ENCODE data around the gene ITPA. TPM values are rescaled to one million over a fixed set of nuclear protein-coding genes. Genes with fewer than 3 reads are reported as not detected.

Gene ITPA
- total and polyA plus RNA-seq, 2 of the 13 experiments (the other 11 are each of a cell fraction or from before 2014, with no cell fraction given): 60.1 to 103 TPM

DNA sequence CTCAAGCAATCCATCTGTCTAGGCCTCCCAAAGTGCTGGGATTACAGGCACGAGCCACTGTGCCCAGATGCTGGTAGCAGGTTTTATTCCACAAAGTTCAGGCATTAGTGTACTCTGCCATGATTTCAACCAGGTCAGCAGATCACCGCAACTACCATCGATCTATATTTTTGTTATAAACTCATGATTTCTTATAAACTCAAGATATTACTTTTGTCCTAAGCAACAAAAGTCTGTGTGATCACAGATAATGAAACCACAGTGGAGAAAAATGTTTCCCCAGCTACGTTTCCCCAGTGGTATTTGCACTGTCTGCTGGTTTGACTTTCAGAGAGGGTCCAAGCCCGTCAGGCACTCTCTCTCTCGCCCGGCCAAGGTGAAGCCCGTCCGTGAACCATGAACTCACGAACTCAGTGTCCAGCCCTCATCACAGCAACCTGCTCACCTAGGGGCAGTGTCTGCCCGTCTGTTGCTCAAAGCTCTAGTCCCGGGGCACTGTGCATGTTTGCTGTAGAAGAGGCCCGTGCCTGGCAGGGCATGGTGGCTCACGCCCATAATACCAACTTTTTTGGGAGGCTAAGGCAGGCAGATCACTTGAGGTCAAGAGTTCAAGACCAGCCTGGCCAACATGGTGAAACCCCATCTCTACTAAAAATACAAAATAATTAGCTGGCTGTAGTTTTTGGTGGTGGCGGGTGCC is 22.7 kb downstream of the ITPA start:
- peaks cover 0 to 14% of the 10 kb centered on the region in 2 experiments; a peak in 3 of 5 replicates for H3K36me3 ChIP-seq (replicated peaks in 1 of 2; ENCODE audit: control insufficient read depth in 1 of 2, insufficient read depth in 2 of 2, low read length in 2 of 2)
- peaks cover 42% of the 10 kb centered on the region for H3K4me1 ChIP-seq (ENCODE audit: insufficient read depth, low read length)
- FAIRE-seq: peak; percentile 100
- H3K9me3 ChIP-seq (ENCODE audit: low read length): no peaks in the 10 kb centered on the region
- no peaks in the 10 kb centered on the region for H3K27me3 ChIP-seq (ENCODE audit: control insufficient read depth in 1 of 2, insufficient read depth in 2 of 2, low read length in 2 of 2)
- ChIA-PET CTCF (ENCODE audit: low intra/inter-chr PET ratio, low total read pairs) (interaction anchor here (1.2 kb wide), 1 partner anchor 18 kb away, joined by 5 read pairs; no protein-coding TSS in a partner anchor), POLR2A (interaction anchor here (0.8 to 2.5 kb wide), 5 partner anchors 9 to 22 kb away, joined by 3 to 29 read pairs (median 7); partner anchors contain the start of gene ITPA)
- no TSS peak for BruUV-seq (replicated peaks)
- H3K79me2 ChIP-seq (ENCODE audit: insufficient read depth, low read length): no peaks in the 10 kb centered on the region
- H3K27ac ChIP-seq (ENCODE audit: extremely low read length, insufficient read depth, low read length): peak overlapping the region; percentile 37
- ATAC-seq: peak; percentile 89
- in situ Hi-C loops (cut with HindIII; ENCODE audit: extremely low pct_ligation_motif_present, low pct_unique_long_range_greater_than_20kb) (no loop called here), intact Hi-C loops (cut with micrococcal nuclease; ENCODE audit: unreplicated experiment) (loop anchor here (1.0 to 2.0 kb wide), 3 partner anchors 9 to 23 kb away; partner anchors contain the start of gene ITPA)
- 29% methylated on average over 13 of the region's 15 CpGs for WGBS (ENCODE audit: low lambda C conversion rate)
- no peak overlapping the region for H3K4me3 ChIP-seq (replicated peaks in 1 of 3; ENCODE audit: insufficient read depth in 1 of 3, low read depth in 2 of 3, low read length in 3 of 3)
- peak overlapping the region; percentile 25 for H3K4me2 ChIP-seq (ENCODE audit: low read depth, low read length)
- peak; percentile 90 for DNase-seq (ENCODE audit: low spot score)
- H4K20me1 ChIP-seq (ENCODE audit: insufficient read depth, low read length): no peaks in the 10 kb centered on the region
- H2AFZ ChIP-seq (ENCODE audit: low read length): no peak overlapping the region
- H3K9ac ChIP-seq (ENCODE audit: insufficient read depth, low read depth, low read length): no peak overlapping the region
- TF ChIP-seq, protein P1, sequence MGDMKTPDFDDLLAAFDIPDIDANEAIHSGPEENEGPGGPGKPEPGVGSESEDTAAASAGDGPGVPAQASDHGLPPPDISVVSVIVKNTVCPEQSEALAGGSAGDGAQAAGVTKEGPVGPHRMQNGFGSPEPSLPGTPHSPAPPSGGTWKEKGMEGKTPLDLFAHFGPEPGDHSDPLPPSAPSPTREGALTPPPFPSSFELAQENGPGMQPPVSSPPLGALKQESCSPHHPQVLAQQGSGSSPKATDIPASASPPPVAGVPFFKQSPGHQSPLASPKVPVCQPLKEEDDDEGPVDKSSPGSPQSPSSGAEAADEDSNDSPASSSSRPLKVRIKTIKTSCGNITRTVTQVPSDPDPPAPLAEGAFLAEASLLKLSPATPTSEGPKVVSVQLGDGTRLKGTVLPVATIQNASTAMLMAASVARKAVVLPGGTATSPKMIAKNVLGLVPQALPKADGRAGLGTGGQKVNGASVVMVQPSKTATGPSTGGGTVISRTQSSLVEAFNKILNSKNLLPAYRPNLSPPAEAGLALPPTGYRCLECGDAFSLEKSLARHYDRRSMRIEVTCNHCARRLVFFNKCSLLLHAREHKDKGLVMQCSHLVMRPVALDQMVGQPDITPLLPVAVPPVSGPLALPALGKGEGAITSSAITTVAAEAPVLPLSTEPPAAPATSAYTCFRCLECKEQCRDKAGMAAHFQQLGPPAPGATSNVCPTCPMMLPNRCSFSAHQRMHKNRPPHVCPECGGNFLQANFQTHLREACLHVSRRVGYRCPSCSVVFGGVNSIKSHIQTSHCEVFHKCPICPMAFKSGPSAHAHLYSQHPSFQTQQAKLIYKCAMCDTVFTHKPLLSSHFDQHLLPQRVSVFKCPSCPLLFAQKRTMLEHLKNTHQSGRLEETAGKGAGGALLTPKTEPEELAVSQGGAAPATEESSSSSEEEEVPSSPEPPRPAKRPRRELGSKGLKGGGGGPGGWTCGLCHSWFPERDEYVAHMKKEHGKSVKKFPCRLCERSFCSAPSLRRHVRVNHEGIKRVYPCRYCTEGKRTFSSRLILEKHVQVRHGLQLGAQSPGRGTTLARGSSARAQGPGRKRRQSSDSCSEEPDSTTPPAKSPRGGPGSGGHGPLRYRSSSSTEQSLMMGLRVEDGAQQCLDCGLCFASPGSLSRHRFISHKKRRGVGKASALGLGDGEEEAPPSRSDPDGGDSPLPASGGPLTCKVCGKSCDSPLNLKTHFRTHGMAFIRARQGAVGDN (CRISPR knock-in tag; IDR thresholded peaks at IDR 0.05): peak; percentile 97
- no peak; the same call in 1 of the 2 replicates for TF ChIP-seq ZKSCAN5 (CRISPR knock-in tag; IDR thresholded peaks at IDR 0.05)
- peak; percentile 52; the same call in 1 of the 2 replicates for TF ChIP-seq FOXK1 (CRISPR knock-in tag; IDR thresholded peaks at IDR 0.05; ENCODE audit: borderline replicate concordance, low read depth)
- TF ChIP-seq NCOA2 (CRISPR knock-in tag; IDR thresholded peaks at IDR 0.05): peak; percentile 44; the same call in 1 of the 2 replicates
- no peak for TF ChIP-seq SMARCE1 (IDR thresholded peaks at IDR 0.05; ENCODE audit: borderline replicate concordance)
- TF ChIP-seq, protein P2, sequence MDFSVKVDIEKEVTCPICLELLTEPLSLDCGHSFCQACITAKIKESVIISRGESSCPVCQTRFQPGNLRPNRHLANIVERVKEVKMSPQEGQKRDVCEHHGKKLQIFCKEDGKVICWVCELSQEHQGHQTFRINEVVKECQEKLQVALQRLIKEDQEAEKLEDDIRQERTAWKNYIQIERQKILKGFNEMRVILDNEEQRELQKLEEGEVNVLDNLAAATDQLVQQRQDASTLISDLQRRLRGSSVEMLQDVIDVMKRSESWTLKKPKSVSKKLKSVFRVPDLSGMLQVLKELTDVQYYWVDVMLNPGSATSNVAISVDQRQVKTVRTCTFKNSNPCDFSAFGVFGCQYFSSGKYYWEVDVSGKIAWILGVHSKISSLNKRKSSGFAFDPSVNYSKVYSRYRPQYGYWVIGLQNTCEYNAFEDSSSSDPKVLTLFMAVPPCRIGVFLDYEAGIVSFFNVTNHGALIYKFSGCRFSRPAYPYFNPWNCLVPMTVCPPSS (IDR thresholded peaks at IDR 0.05): no peak
- TF ChIP-seq ZNF530 (CRISPR knock-in tag; IDR thresholded peaks at IDR 0.05; ENCODE audit: low read depth): no peak
- no peak for TF ChIP-seq SIX4 (CRISPR knock-in tag; IDR thresholded peaks at IDR 0.05)
- TF ChIP-seq TEAD2 (CRISPR knock-in tag; IDR thresholded peaks at IDR 0.05): no peak
- TF ChIP-seq, protein P3, sequence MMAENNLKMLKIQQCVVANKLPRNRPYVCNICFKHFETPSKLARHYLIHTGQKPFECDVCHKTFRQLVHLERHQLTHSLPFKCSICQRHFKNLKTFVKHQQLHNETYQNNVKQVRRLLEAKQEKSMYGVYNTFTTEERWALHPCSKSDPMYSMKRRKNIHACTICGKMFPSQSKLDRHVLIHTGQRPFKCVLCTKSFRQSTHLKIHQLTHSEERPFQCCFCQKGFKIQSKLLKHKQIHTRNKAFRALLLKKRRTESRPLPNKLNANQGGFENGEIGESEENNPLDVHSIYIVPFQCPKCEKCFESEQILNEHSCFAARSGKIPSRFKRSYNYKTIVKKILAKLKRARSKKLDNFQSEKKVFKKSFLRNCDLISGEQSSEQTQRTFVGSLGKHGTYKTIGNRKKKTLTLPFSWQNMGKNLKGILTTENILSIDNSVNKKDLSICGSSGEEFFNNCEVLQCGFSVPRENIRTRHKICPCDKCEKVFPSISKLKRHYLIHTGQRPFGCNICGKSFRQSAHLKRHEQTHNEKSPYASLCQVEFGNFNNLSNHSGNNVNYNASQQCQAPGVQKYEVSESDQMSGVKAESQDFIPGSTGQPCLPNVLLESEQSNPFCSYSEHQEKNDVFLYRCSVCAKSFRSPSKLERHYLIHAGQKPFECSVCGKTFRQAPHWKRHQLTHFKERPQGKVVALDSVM (CRISPR knock-in tag; IDR thresholded peaks at IDR 0.05): peak; percentile 52; the same call in 1 of the 2 replicates
- no peak for TF ChIP-seq ZNF883 (CRISPR knock-in tag; IDR thresholded peaks at IDR 0.05; ENCODE audit: not compliant biosample characterization)
- no peak for TF ChIP-seq SNAPC2 (CRISPR knock-in tag; IDR thresholded peaks at IDR 0.05)
- TF ChIP-seq ZNF24 (IDR thresholded peaks at IDR 0.05): no peak
- peak; percentile 54 for TF ChIP-seq FOSL2 (CRISPR knock-in tag; IDR thresholded peaks at IDR 0.05)
- no peak for TF ChIP-seq FOSL1 (CRISPR knock-in tag; IDR thresholded peaks at IDR 0.05; ENCODE audit: borderline replicate concordance)
- no peak for TF ChIP-seq MED8 (CRISPR knock-in tag; IDR thresholded peaks at IDR 0.05; ENCODE audit: insufficient replicate concordance)
- TF ChIP-seq KLF6 (CRISPR knock-in tag; IDR thresholded peaks at IDR 0.05): no peak

Data from HepG2 (cell line).